Measurements from ENCODE around the gene TMEM63B.

DNA sequence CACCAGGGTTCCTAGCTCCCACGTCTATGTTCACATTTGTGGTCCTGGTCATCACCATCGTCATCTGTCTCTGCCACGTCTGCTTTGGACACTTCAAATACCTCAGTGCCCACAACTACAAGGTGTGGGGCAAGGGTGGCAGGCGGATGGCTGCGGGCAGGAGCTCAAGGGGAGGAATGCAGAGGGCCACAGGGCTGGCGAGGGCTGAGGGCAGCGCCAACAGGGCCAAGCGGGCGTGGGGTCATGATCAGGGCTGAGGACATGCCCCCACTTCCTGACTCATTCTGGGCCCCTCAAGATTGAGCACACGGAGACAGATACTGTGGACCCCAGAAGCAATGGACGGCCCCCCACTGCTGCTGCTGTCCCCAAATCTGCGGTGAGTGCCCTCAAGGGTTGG, 26.7 kb downstream of the TMEM63B start:
- TF ChIP-seq, protein P1, sequence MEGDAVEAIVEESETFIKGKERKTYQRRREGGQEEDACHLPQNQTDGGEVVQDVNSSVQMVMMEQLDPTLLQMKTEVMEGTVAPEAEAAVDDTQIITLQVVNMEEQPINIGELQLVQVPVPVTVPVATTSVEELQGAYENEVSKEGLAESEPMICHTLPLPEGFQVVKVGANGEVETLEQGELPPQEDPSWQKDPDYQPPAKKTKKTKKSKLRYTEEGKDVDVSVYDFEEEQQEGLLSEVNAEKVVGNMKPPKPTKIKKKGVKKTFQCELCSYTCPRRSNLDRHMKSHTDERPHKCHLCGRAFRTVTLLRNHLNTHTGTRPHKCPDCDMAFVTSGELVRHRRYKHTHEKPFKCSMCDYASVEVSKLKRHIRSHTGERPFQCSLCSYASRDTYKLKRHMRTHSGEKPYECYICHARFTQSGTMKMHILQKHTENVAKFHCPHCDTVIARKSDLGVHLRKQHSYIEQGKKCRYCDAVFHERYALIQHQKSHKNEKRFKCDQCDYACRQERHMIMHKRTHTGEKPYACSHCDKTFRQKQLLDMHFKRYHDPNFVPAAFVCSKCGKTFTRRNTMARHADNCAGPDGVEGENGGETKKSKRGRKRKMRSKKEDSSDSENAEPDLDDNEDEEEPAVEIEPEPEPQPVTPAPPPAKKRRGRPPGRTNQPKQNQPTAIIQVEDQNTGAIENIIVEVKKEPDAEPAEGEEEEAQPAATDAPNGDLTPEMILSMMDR (IDR thresholded peaks at IDR 0.05): no peak
- no peak for TF ChIP-seq POLR2A (IDR thresholded peaks at IDR 0.05)
- no peak for TF ChIP-seq POLR2AphosphoS5 (IDR thresholded peaks at IDR 0.05)
- no peak for TF ChIP-seq EP300 (IDR thresholded peaks at IDR 0.05)
